K562 (cell line): ENCODE measurements around the gene PNMT. TPM values are rescaled to one million over a fixed set of nuclear protein-coding genes. Genes with fewer than 3 reads are reported as not detected.

ENCODE experiments used
- ATF1 ChIP-seq, 2 experiments: fragments of 450-650 bp in 1 of 2; IDR thresholded peaks; 2 replicates each; pipeline ENCODE4 v1.6.1; 2016; ENCODE audit warnings: missing compliant biosample characterization in 1 of 2, missing genetic modification characterization in 1 of 2
- ATF7 ChIP-seq: fragments of 450-650 bp; IDR thresholded peaks from 2 replicates; pipeline ENCODE4 v1.7.1; 2014; ENCODE audit warnings: mild to moderate bottlenecking, moderate library complexity
- BCOR ChIP-seq: fragments of 450-650 bp; IDR thresholded peaks from 2 replicates; pipeline ENCODE4 v1.6.1; 2016
- FOSL1 ChIP-seq: fragments of 200-800 bp; sonication (Bioruptor generic); conservative IDR thresholded peaks from 2 replicates; pipeline ENCODE4 v1.6.1; 2016; ENCODE audit warnings: missing genetic modification characterization, missing compliant biosample characterization
- KHSRP ChIP-seq: fragments of 450-650 bp; IDR thresholded peaks from 2 replicates; pipeline ENCODE4 v1.6.1; 2017
- MCM2 ChIP-seq: fragments of 450-650 bp; IDR thresholded peaks from 2 replicates; pipeline ENCODE4 v1.6.1; 2017; ENCODE audit warnings: low read depth, mild to moderate bottlenecking
- NR4A1 ChIP-seq, 2 experiments: fragments of 250-450 bp in 1 of 2; fragments of 450-650 bp in 1 of 2; sonication (Bioruptor Pico) in 1 of 2; IDR thresholded peaks; 2 replicates each; pipeline versions ENCODE4 v1.4.0 to v1.6.1; 2016 to 2020; ENCODE audit warnings: mild to moderate bottlenecking in 2 of 2, missing compliant biosample characterization in 1 of 2, missing genetic modification characterization in 1 of 2, moderate library complexity in 1 of 2
- PHF20 ChIP-seq: fragments of 450-650 bp; IDR thresholded peaks from 2 replicates; pipeline ENCODE4 v1.6.1; 2018; ENCODE audit not compliant: partially characterized antibody
- POLR2G ChIP-seq: fragments of 200-400 bp; formaldehyde crosslinking; IDR thresholded peaks from 2 replicates; pipeline ENCODE4 v1.6.1; 2017; ENCODE audit warnings: low read depth, mild to moderate bottlenecking, antibody characterized with exemption, low read length, moderate library complexity
- YY1 ChIP-seq, 3 experiments: IDR thresholded peaks; 2 replicates each; pipeline ENCODE4 v1.6.1; 2011; ENCODE audit warnings: low read length in 2 of 3, mild to moderate bottlenecking in 2 of 3, moderate library complexity in 2 of 3, borderline replicate concordance in 1 of 3, control low read depth in 1 of 3, low read depth in 1 of 3; ENCODE audit not compliant: insufficient read depth in 3 of 3, insufficient replicate concordance in 2 of 3, control insufficient read depth in 1 of 3, insufficient read length in 1 of 3; ENCODE audit errors: extremely low read depth in 1 of 3
- ZFPM2 ChIP-seq: fragments of 250-450 bp; sonication (Bioruptor Pico); IDR thresholded peaks from 2 replicates; pipeline ENCODE4 v1.5.1; 2022; ENCODE audit warnings: mild to moderate bottlenecking
- ZNF133 ChIP-seq: fragments of 250-450 bp; sonication (Bioruptor Pico); IDR thresholded peaks from 2 replicates; pipeline ENCODE4 v1.4.0; 2020; ENCODE audit warnings: mild to moderate bottlenecking
- ZNF146 ChIP-seq: IDR thresholded peaks from one replicate; pipeline ENCODE4 v1.6.1; 2018; ENCODE audit warnings: missing compliant biosample characterization; ENCODE audit not compliant: unreplicated experiment
- ZNF197 ChIP-seq: fragments of 200-800 bp; sonication (Bioruptor generic); IDR thresholded peaks from 2 replicates; pipeline ENCODE4 v1.6.1; 2016; ENCODE audit warnings: low read depth, missing genetic modification characterization, missing compliant biosample characterization
- ZNF347 ChIP-seq: fragments of 450-650 bp; formaldehyde crosslinking; IDR thresholded peaks from 2 replicates; pipeline ENCODE4 v1.4.0; 2020; ENCODE audit warnings: low read depth, mild to moderate bottlenecking, moderate library complexity
- ZNF561 ChIP-seq: fragments of 450-650 bp; formaldehyde crosslinking; conservative IDR thresholded peaks from 2 replicates; pipeline ENCODE4 v1.4.0; 2020; ENCODE audit warnings: mild to moderate bottlenecking, moderate library complexity
- ZNF583 ChIP-seq: fragments of 250-450 bp; sonication (Bioruptor Pico); IDR thresholded peaks from 2 replicates; pipeline ENCODE4 v1.4.0; 2020
- polyA plus RNA-seq, 8 experiments: library from polyadenylated mRNA; depleted of rRNA in 4 of 8; stranded (reverse) in 5 of 8; unstranded in 3 of 8; fragments of >200 nt; fragmentation: Nextera tagmentation in 2 of 8; fragmentation: Illumina TruSeq in 1 of 8; extraction: Ambion mirVana in 2 of 8; extraction: Trizol in 1 of 8; gene quantifications; 2 replicates each; pipeline versions ENCODE4 v1.2.1 to v1.2.3, GENCODE V29; 2011 to 2014; ENCODE audit warnings: inconsistent platforms in 1 of 8, missing spikeins in 1 of 8
- total RNA-seq, 7 experiments: library from RNA; depleted of rRNA in 6 of 7; stranded (reverse); fragments of >200 nt in 6 of 7; fragmentation: Illumina TruSeq in 2 of 7; extraction: Trizol in 2 of 7; gene quantifications; 2 replicates each; pipeline versions ENCODE4 v1.2.1 to v1.2.3, GENCODE V29; 2011 to 2021; ENCODE audit warnings: low replicate concordance in 1 of 7
- TF ChIP-seq, protein P1 (sequence below): conservative IDR thresholded peaks from 2 replicates; pipeline ENCODE4 v1.6.1; 2011; ENCODE audit warnings: low read depth, mild to moderate bottlenecking, low read length; ENCODE audit not compliant: control insufficient read depth
- TF ChIP-seq, protein P2 (sequence below): IDR thresholded peaks from 2 replicates; pipeline ENCODE4 v1.6.1; 2011; ENCODE audit not compliant: insufficient read length; ENCODE audit errors: extremely low read depth
- TF ChIP-seq, protein P3 (sequence below): fragments of 450-650 bp; IDR thresholded peaks from 2 replicates; pipeline ENCODE4 v1.6.1; 2016; ENCODE audit warnings: mild to moderate bottlenecking
- TF ChIP-seq, protein P4 (sequence below): sonication (generic); formaldehyde crosslinking; IDR thresholded peaks from 2 replicates; pipeline ENCODE4 v1.8.0; 2023; ENCODE audit warnings: mild to moderate bottlenecking, missing genetic modification reagents

PNMT gene
- total and polyA plus RNA-seq, 9 of the 15 experiments (the other 6 are each of a cell fraction or from before 2014, with no cell fraction given) = 0.55 to 18.1 (median 5.8) TPM

- TF ChIP-seq, protein P1, sequence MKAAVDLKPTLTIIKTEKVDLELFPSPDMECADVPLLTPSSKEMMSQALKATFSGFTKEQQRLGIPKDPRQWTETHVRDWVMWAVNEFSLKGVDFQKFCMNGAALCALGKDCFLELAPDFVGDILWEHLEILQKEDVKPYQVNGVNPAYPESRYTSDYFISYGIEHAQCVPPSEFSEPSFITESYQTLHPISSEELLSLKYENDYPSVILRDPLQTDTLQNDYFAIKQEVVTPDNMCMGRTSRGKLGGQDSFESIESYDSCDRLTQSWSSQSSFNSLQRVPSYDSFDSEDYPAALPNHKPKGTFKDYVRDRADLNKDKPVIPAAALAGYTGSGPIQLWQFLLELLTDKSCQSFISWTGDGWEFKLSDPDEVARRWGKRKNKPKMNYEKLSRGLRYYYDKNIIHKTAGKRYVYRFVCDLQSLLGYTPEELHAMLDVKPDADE = peak; percentile 40; the same call in 1 of the 2 replicates
- TF ChIP-seq MCM2 (no peak), NR4A1 (CRISPR knock-in tag; IDR thresholded peaks at IDR 0.05) (peak; percentile 50; the same call in 1 of the 2 replicates), NR4A1 (tag; IDR thresholded peaks at IDR 0.05) (peak; percentile 77), ZNF146 (CRISPR knock-in tag) (no peak), ZNF347 (no peak), PHF20 (no peak), ZFPM2 (CRISPR knock-in tag) (0 out of 2 replicates have a peak, but pooled peaks have one; percentile 70), BCOR (peak; percentile 99), ZNF133 (no peak), KHSRP (no peak), ZNF197 (CRISPR knock-in tag) (no peak), ATF7 (peak; percentile 73), YY1 (IDR thresholded peaks at IDR 0.05; ENCODE audit: borderline replicate concordance in 1 of 3, control insufficient read depth in 1 of 3, extremely low read depth in 1 of 3, insufficient read depth in 3 of 3, insufficient read length in 1 of 3, insufficient replicate concordance in 2 of 3, low read depth in 1 of 3, low read length in 2 of 3) (peak in 1 of 3 experiments; percentile 16), ZNF583 (CRISPR knock-in tag) (peak; percentile 52), ATF1 (CRISPR knock-in tag; IDR thresholded peaks at IDR 0.05) (peak; percentile 52), ATF1 (tag; IDR thresholded peaks at IDR 0.05) (peak; percentile 73), POLR2G (peak; percentile 88), ZNF561 (CRISPR knock-in tag) (no peak), FOSL1 (tag) (no peak)
- TF ChIP-seq, protein P2, sequence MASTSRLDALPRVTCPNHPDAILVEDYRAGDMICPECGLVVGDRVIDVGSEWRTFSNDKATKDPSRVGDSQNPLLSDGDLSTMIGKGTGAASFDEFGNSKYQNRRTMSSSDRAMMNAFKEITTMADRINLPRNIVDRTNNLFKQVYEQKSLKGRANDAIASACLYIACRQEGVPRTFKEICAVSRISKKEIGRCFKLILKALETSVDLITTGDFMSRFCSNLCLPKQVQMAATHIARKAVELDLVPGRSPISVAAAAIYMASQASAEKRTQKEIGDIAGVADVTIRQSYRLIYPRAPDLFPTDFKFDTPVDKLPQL = no peak
- TF ChIP-seq, protein P3, sequence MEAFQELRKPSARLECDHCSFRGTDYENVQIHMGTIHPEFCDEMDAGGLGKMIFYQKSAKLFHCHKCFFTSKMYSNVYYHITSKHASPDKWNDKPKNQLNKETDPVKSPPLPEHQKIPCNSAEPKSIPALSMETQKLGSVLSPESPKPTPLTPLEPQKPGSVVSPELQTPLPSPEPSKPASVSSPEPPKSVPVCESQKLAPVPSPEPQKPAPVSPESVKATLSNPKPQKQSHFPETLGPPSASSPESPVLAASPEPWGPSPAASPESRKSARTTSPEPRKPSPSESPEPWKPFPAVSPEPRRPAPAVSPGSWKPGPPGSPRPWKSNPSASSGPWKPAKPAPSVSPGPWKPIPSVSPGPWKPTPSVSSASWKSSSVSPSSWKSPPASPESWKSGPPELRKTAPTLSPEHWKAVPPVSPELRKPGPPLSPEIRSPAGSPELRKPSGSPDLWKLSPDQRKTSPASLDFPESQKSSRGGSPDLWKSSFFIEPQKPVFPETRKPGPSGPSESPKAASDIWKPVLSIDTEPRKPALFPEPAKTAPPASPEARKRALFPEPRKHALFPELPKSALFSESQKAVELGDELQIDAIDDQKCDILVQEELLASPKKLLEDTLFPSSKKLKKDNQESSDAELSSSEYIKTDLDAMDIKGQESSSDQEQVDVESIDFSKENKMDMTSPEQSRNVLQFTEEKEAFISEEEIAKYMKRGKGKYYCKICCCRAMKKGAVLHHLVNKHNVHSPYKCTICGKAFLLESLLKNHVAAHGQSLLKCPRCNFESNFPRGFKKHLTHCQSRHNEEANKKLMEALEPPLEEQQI = no peak
- TF ChIP-seq, protein P4, sequence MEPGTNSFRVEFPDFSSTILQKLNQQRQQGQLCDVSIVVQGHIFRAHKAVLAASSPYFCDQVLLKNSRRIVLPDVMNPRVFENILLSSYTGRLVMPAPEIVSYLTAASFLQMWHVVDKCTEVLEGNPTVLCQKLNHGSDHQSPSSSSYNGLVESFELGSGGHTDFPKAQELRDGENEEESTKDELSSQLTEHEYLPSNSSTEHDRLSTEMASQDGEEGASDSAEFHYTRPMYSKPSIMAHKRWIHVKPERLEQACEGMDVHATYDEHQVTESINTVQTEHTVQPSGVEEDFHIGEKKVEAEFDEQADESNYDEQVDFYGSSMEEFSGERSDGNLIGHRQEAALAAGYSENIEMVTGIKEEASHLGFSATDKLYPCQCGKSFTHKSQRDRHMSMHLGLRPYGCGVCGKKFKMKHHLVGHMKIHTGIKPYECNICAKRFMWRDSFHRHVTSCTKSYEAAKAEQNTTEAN (CRISPR knock-in tag) = no peak
These were observed at the start of gene PNMT (continued) for GRCh38 chr17:39667945-39668924.
